GM12865 (cell line): ENCODE data around the gene GRIN2C.

Experiments used
- DNase-seq: peaks from one replicate; pipeline ENCODE4 v3.0.0; 2010; ENCODE audit warnings: low read depth
- H3K4me3 ChIP-seq: 2 replicates; pipeline ENCODE4 v1.5.1; 2011; ENCODE audit warnings: mild to moderate bottlenecking, low read depth, low read length, control low read depth
- TF ChIP-seq, protein P1 (sequence below): IDR thresholded peaks from 2 replicates; pipeline ENCODE4 v1.5.1; 2011; ENCODE audit warnings: low read length, control low read depth, low read depth, inconsistent platforms; ENCODE audit not compliant: insufficient read depth; ENCODE audit errors: missing control alignments

Gene GRIN2C

GRCh38 chr17:74857191-74857590 lies 2.5 kb downstream of the GRIN2C start:
- H3K4me3 ChIP-seq = no peak overlapping the region
- DNase-seq = no peak
- TF ChIP-seq, protein P1, sequence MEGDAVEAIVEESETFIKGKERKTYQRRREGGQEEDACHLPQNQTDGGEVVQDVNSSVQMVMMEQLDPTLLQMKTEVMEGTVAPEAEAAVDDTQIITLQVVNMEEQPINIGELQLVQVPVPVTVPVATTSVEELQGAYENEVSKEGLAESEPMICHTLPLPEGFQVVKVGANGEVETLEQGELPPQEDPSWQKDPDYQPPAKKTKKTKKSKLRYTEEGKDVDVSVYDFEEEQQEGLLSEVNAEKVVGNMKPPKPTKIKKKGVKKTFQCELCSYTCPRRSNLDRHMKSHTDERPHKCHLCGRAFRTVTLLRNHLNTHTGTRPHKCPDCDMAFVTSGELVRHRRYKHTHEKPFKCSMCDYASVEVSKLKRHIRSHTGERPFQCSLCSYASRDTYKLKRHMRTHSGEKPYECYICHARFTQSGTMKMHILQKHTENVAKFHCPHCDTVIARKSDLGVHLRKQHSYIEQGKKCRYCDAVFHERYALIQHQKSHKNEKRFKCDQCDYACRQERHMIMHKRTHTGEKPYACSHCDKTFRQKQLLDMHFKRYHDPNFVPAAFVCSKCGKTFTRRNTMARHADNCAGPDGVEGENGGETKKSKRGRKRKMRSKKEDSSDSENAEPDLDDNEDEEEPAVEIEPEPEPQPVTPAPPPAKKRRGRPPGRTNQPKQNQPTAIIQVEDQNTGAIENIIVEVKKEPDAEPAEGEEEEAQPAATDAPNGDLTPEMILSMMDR = no peak

DNA sequence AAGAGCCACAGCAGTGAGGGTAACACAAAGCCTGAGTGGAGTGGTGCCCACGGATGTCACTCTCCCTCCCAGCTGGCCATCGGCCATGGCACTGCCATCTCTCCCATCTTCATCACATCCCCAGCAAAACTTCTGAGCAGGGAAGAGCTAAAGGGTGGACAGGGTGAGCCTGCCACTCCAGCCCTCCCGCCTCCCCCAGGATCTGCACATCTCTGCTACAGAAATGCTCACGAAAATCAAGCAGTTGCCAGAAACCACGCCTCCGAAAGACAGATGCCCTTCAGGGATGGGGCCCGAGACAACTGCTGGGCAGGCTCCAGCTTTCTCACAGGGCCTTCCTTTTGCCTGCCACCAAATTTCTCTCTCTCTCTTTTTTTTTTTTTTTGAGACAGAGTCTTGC lies 3.6 kb downstream of the GRIN2C start:
- H3K4me3 ChIP-seq = no peak overlapping the region
- DNase-seq = no peak
- TF ChIP-seq, protein P1 = no peak

- DNase-seq = no peak
- TF ChIP-seq, protein P1 = no peak
- no peak overlapping the region for H3K4me3 ChIP-seq
These were observed 4.4 kb downstream of the GRIN2C start for GRCh38 chr17:74855323-74855722.

- H3K4me3 ChIP-seq = no peak overlapping the region
- no peak for DNase-seq
- TF ChIP-seq, protein P1 = no peak
These were observed 4.9 kb downstream of the GRIN2C start for GRCh38 chr17:74854792-74855191.

- TF ChIP-seq, protein P1 = no peak
- H3K4me3 ChIP-seq = no peak overlapping the region
- DNase-seq = no peak
These were observed 6.0 kb downstream of the GRIN2C start for GRCh38 chr17:74853669-74854068.

GRCh38 chr17:74853048-74853397 lies 6.7 kb downstream of the GRIN2C start:
- TF ChIP-seq, protein P1 = no peak
- DNase-seq = no peak
- no peak overlapping the region for H3K4me3 ChIP-seq

DNA sequence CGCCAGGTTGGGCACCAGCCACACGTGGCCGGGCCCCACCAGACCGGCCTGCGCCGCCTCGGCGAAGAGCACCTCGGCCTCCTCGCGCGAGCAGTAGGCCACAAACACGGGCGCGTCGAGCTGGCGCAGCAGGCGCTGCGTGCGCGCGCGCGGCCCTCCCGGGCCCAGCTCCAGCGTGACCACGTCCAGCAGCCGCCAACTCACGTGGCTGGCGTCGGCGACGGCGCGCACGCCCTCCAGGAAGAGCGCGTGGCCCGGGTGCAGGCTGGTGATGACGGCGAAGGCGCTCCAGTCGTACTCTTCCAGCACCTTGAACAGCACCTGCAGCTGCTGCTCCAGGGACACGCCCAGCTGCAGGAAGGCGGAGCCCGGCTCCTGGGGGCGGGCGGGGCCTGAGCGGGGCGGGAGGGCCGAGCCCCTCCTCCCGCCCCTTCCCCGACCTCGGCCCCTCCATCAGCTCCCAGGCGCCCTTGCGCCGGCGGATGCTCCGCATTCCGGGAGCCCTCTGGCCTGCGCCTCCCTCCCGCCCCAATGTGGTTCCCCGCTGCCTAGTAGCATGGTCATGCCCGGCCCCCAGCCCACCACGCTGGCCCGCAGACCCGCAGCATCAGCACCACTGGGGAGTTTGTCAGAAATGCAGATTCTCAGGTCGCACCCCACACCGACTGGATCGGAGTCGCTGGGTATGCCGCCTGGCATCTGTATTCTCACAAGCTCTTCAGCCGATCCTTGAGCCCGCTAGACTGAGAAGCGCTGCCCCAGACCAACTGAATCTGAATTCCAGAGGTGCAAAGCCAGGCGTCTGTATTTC lies 7.2 kb downstream of the GRIN2C start:
- no peak overlapping the region for H3K4me3 ChIP-seq
- peak; percentile 55 for DNase-seq
- TF ChIP-seq, protein P1 = no peak
